HepG2 (cell line): Measurements from ENCODE around the gene FOXD2. TPM values are rescaled to one million over a fixed set of nuclear protein-coding genes. Genes with fewer than 3 reads are reported as not detected.

Experiments
- CEBPB ChIP-seq: IDR thresholded peaks from 2 replicates; pipeline ENCODE4 v1.6.1; 2011; ENCODE audit warnings: low read depth, low read length, improper control_type of control experiment, borderline replicate concordance
- EEA1 ChIP-seq: sonication (generic); formaldehyde crosslinking; IDR thresholded peaks from 2 replicates; pipeline ENCODE4 v1.5.1; 2020; ENCODE audit warnings: mild to moderate bottlenecking, missing genetic modification reagents, borderline replicate concordance
- FOXP1 ChIP-seq, 2 experiments: fragments of 450-650 bp in 1 of 2; IDR thresholded peaks; 2 replicates each; pipeline ENCODE4 v1.6.1; 2017 to 2018; ENCODE audit warnings: antibody characterized with exemption in 1 of 2
- NFRKB ChIP-seq: fragments of 450-650 bp; IDR thresholded peaks from 2 replicates; pipeline ENCODE4 v1.6.1; 2017
- NPAS2 ChIP-seq: sonication (generic); formaldehyde crosslinking; IDR thresholded peaks from 2 replicates; pipeline ENCODE4 v1.8.0; 2022; ENCODE audit warnings: mild to moderate bottlenecking, missing genetic modification reagents, borderline replicate concordance
- PAX8 ChIP-seq: sonication (generic); formaldehyde crosslinking; IDR thresholded peaks from 2 replicates; pipeline ENCODE4 v1.8.0; 2022; ENCODE audit warnings: mild to moderate bottlenecking, missing genetic modification reagents, borderline replicate concordance
- TEF ChIP-seq: sonication (generic); formaldehyde crosslinking; IDR thresholded peaks from 2 replicates; pipeline ENCODE4 v1.5.0; 2020; ENCODE audit warnings: missing genetic modification reagents
- ZFP1 ChIP-seq: IDR thresholded peaks from 2 replicates; pipeline ENCODE4 v1.6.1; 2016
- ZIK1 ChIP-seq: sonication (generic); formaldehyde crosslinking; IDR thresholded peaks from 2 replicates; pipeline ENCODE4 v1.5.0; 2020; ENCODE audit warnings: mild to moderate bottlenecking, low read depth, missing genetic modification reagents, borderline replicate concordance
- ZNF101 ChIP-seq: sonication (generic); formaldehyde crosslinking; IDR thresholded peaks from 2 replicates; pipeline ENCODE4 v1.4.0; 2020; ENCODE audit warnings: mild to moderate bottlenecking, low read depth, missing genetic modification reagents, borderline replicate concordance
- ZNF251 ChIP-seq: sonication (generic); formaldehyde crosslinking; IDR thresholded peaks from 2 replicates; pipeline ENCODE4 v1.9.0; 2021; ENCODE audit warnings: mild to moderate bottlenecking, missing genetic modification reagents
- ZNF274 ChIP-seq: sonication (generic); formaldehyde crosslinking; IDR thresholded peaks from 2 replicates; pipeline ENCODE4 v1.5.1; 2020; ENCODE audit warnings: mild to moderate bottlenecking, missing genetic modification reagents
- ZNF383 ChIP-seq: sonication (generic); formaldehyde crosslinking; IDR thresholded peaks from 2 replicates; pipeline ENCODE4 v1.4.0; 2020; ENCODE audit warnings: missing genetic modification reagents, mild to moderate bottlenecking, borderline replicate concordance
- ZNF710 ChIP-seq: sonication (generic); formaldehyde crosslinking; IDR thresholded peaks from 2 replicates; pipeline ENCODE4 v1.5.0; 2020; ENCODE audit warnings: mild to moderate bottlenecking, missing genetic modification reagents, borderline replicate concordance
- ZNF747 ChIP-seq: sonication (generic); formaldehyde crosslinking; IDR thresholded peaks from 2 replicates; pipeline ENCODE4 v1.8.1; 2023; ENCODE audit warnings: missing genetic modification reagents, mild to moderate bottlenecking, borderline replicate concordance
- polyA plus RNA-seq, 8 experiments: library from polyadenylated mRNA; depleted of rRNA in 3 of 8; stranded (reverse) in 7 of 8; unstranded in 1 of 8; fragments of >200 nt; fragmentation: Illumina TruSeq in 4 of 8; extraction: Trizol in 4 of 8; gene quantifications; 2 replicates each; pipeline versions ENCODE4 v1.2.1 to v1.2.3, GENCODE V29; 2011 to 2016; ENCODE audit warnings: low read depth in 4 of 8, missing spikeins in 1 of 8, mixed read lengths in 1 of 8; ENCODE audit not compliant: insufficient read depth in 1 of 8
- total RNA-seq, 5 experiments: library from RNA; depleted of rRNA; stranded (reverse); fragments of >200 nt; fragmentation: Illumina TruSeq; extraction: Trizol; gene quantifications; 2 replicates each; pipeline ENCODE4 v1.2.3, GENCODE V29; 2016; ENCODE audit warnings: low read depth in 1 of 5
- TF ChIP-seq, protein P1 (sequence below): sonication (generic); formaldehyde crosslinking; IDR thresholded peaks from 2 replicates; pipeline ENCODE4 v1.4.0; 2020; ENCODE audit warnings: missing genetic modification reagents, borderline replicate concordance
- TF ChIP-seq, protein P2 (sequence below): sonication (generic); formaldehyde crosslinking; IDR thresholded peaks from 2 replicates; pipeline ENCODE4 v1.8.0; 2022; ENCODE audit warnings: mild to moderate bottlenecking, missing genetic modification reagents, borderline replicate concordance
- TF ChIP-seq, protein P3 (sequence below): IDR thresholded peaks from 2 replicates; pipeline ENCODE4 v1.6.1; 2016; ENCODE audit warnings: low read depth, missing genetic modification reagents, missing compliant biosample characterization

The FOXD2 gene
- total and polyA plus RNA-seq, 2 of the 13 experiments (the other 11 are each of a cell fraction or from before 2014, with no cell fraction given): 0.01 to 0.09 TPM

DNA sequence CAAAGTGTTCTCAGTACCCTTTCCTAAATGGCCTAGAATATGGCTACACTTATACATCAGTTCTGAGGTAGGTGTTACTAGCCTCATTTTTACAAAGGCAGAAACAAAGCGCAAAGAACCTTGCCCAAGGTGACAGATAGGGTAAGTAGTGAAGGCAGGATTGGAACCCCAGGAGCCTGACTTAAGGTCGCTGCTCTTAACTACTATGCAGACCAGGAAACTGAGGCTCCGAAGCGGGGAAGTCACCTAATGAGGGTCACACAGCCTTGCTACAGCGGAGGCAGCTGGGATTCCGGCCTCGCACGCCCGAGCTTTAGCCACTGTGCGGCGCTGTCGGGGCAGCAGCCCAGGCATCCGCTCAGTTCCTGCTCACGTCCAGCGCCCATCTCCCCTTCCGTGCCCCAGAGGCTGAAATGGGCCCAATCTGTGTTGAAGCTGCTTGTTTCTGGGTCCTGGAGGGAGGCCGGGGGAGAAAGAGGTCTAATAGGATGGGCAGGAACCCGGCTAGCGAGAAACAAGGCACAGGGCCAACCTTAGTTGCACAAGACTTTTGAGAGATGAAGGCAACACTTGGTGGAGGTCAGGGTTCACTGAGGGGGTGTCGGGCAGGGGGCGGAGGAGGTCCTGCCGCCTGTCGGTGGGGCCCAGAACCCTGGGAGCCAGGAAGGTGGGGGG lies 1.4 kb upstream of the FOXD2 start (continued):
- TF ChIP-seq ZNF251 (CRISPR knock-in tag) (0 out of 2 replicates have a peak, but pooled peaks have one; percentile 31), ZNF274 (CRISPR knock-in tag) (no peak), ZNF710 (CRISPR knock-in tag) (no peak), ZNF101 (CRISPR knock-in tag) (no peak), ZFP1 (CRISPR knock-in tag) (no peak), NFRKB (no peak), NPAS2 (CRISPR knock-in tag) (no peak), ZNF383 (0 out of 2 replicates have a peak, but pooled peaks have one; percentile 48), EEA1 (CRISPR knock-in tag) (no peak), TEF (CRISPR knock-in tag) (no peak), PAX8 (CRISPR knock-in tag) (no peak), ZIK1 (CRISPR knock-in tag) (no peak), CEBPB (peak; percentile 65; the same call in 1 of the 2 replicates), FOXP1 (IDR thresholded peaks at IDR 0.05) (no peak), FOXP1 (CRISPR knock-in tag; IDR thresholded peaks at IDR 0.05) (no peak), ZNF747 (CRISPR knock-in tag) (no peak; the same call in 1 of the 2 replicates)
- TF ChIP-seq, protein P1, sequence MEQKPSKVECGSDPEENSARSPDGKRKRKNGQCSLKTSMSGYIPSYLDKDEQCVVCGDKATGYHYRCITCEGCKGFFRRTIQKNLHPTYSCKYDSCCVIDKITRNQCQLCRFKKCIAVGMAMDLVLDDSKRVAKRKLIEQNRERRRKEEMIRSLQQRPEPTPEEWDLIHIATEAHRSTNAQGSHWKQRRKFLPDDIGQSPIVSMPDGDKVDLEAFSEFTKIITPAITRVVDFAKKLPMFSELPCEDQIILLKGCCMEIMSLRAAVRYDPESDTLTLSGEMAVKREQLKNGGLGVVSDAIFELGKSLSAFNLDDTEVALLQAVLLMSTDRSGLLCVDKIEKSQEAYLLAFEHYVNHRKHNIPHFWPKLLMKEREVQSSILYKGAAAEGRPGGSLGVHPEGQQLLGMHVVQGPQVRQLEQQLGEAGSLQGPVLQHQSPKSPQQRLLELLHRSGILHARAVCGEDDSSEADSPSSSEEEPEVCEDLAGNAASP: no peak
- TF ChIP-seq, protein P2, sequence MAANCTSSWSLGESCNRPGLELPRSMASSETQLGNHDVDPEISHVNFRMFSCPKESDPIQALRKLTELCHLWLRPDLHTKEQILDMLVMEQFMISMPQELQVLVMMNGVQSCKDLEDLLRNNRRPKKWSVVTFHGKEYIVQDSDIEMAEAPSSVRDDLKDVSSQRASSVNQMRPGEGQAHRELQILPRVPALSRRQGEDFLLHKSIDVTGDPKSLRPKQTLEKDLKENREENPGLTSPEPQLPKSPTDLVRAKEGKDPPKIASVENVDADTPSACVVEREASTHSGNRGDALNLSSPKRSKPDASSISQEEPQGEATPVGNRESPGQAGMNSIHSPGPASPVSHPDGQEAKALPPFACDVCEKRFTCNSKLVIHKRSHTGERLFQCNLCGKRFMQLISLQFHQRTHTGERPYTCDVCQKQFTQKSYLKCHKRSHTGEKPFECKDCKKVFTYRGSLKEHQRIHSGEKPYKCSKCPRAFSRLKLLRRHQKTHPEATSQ (CRISPR knock-in tag): 0 out of 2 replicates have a peak, but pooled peaks have one; percentile 33
- TF ChIP-seq, protein P3, sequence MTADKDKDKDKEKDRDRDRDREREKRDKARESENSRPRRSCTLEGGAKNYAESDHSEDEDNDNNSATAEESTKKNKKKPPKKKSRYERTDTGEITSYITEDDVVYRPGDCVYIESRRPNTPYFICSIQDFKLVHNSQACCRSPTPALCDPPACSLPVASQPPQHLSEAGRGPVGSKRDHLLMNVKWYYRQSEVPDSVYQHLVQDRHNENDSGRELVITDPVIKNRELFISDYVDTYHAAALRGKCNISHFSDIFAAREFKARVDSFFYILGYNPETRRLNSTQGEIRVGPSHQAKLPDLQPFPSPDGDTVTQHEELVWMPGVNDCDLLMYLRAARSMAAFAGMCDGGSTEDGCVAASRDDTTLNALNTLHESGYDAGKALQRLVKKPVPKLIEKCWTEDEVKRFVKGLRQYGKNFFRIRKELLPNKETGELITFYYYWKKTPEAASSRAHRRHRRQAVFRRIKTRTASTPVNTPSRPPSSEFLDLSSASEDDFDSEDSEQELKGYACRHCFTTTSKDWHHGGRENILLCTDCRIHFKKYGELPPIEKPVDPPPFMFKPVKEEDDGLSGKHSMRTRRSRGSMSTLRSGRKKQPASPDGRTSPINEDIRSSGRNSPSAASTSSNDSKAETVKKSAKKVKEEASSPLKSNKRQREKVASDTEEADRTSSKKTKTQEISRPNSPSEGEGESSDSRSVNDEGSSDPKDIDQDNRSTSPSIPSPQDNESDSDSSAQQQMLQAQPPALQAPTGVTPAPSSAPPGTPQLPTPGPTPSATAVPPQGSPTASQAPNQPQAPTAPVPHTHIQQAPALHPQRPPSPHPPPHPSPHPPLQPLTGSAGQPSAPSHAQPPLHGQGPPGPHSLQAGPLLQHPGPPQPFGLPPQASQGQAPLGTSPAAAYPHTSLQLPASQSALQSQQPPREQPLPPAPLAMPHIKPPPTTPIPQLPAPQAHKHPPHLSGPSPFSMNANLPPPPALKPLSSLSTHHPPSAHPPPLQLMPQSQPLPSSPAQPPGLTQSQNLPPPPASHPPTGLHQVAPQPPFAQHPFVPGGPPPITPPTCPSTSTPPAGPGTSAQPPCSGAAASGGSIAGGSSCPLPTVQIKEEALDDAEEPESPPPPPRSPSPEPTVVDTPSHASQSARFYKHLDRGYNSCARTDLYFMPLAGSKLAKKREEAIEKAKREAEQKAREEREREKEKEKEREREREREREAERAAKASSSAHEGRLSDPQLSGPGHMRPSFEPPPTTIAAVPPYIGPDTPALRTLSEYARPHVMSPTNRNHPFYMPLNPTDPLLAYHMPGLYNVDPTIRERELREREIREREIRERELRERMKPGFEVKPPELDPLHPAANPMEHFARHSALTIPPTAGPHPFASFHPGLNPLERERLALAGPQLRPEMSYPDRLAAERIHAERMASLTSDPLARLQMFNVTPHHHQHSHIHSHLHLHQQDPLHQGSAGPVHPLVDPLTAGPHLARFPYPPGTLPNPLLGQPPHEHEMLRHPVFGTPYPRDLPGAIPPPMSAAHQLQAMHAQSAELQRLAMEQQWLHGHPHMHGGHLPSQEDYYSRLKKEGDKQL (CRISPR knock-in tag): no peak
